ENCODE measurements around the gene FBXO42. TPM values are rescaled to one million over a fixed set of nuclear protein-coding genes. Genes with fewer than 3 reads are reported as not detected.
A peak's percentile ranks its signal among the peaks of the same experiment; 100 is the strongest.

The FBXO42 gene
- total RNA-seq, 1 experiment from 2014 or later = 21.9 TPM

GRCh38 chr1:16251381-16251780 is 100.9 kb downstream of the FBXO42 start:
- peaks cover 38% of the 10 kb centered on the region for H3K4me1 Mint-ChIP-seq (ENCODE audit: insufficient read depth, unreplicated experiment)
- ChIA-PET CTCF (no interaction called here), POLR2A (interaction anchor here (2.1 kb wide), 1 partner anchor 101 kb away, joined by 5 read pairs; the partner anchor contains the start of gene FBXO42)
- DNase-seq (ENCODE audit: unreplicated experiment) = no peak
- no peak overlapping the region for H3K4me3 Mint-ChIP-seq (ENCODE audit: unreplicated experiment)
- no peak for TF ChIP-seq CTCF (IDR thresholded peaks at IDR 0.05; ENCODE audit: unreplicated experiment)
- H3K36me3 Mint-ChIP-seq (ENCODE audit: insufficient read depth, unreplicated experiment) = peaks cover 73% of the 10 kb centered on the region
- H3K9me3 Mint-ChIP-seq (ENCODE audit: unreplicated experiment) = no peaks in the 10 kb centered on the region
- peak overlapping the region; percentile 88 for H3K27ac Mint-ChIP-seq (ENCODE audit: low read depth, unreplicated experiment)
- no peaks in the 10 kb centered on the region for H3K27me3 Mint-ChIP-seq (ENCODE audit: insufficient read depth, unreplicated experiment)
- no TSS peak for BruUV-seq (replicated peaks)
- intact Hi-C loops (cut with micrococcal nuclease) = no loop called here

- H3K4me1 Mint-ChIP-seq (ENCODE audit: insufficient read depth, unreplicated experiment) = peaks cover 38% of the 10 kb centered on the region
- CTCF ChIA-PET = no interaction called here
- TSS peak; percentile 15 for BruUV-seq (replicated peaks)
- H3K27ac Mint-ChIP-seq (ENCODE audit: low read depth, unreplicated experiment) = peak overlapping the region; percentile 88
- H3K36me3 Mint-ChIP-seq (ENCODE audit: insufficient read depth, unreplicated experiment) = peaks cover 73% of the 10 kb centered on the region
- H3K27me3 Mint-ChIP-seq (ENCODE audit: insufficient read depth, unreplicated experiment) = no peaks in the 10 kb centered on the region
- POLR2A ChIA-PET = interaction anchor here (1.0 to 2.1 kb wide), 2 partner anchors 70 to 102 kb away, joined by 4 to 5 read pairs; partner anchors contain the start of gene FBXO42
- DNase-seq (ENCODE audit: unreplicated experiment) = no peak
- H3K4me3 Mint-ChIP-seq (ENCODE audit: unreplicated experiment) = no peak overlapping the region
- no peak for TF ChIP-seq CTCF (IDR thresholded peaks at IDR 0.05; ENCODE audit: unreplicated experiment)
- intact Hi-C loops (cut with micrococcal nuclease) = no loop called here
- no peaks in the 10 kb centered on the region for H3K9me3 Mint-ChIP-seq (ENCODE audit: unreplicated experiment)
These were observed 101.6 kb downstream of the FBXO42 start for GRCh38 chr1:16250524-16251251.

GRCh38 chr1:16249596-16250241 is 102.6 kb downstream of the FBXO42 start:
- intact Hi-C loops (cut with micrococcal nuclease) = loop anchor here (10.0 kb wide), 2 partner anchors 105 to 245 kb away; partner anchors contain the start of gene SRARP
- no peaks in the 10 kb centered on the region for H3K27me3 Mint-ChIP-seq (ENCODE audit: insufficient read depth, unreplicated experiment)
- peaks cover 38% of the 10 kb centered on the region for H3K4me1 Mint-ChIP-seq (ENCODE audit: insufficient read depth, unreplicated experiment)
- peak overlapping the region; percentile 88 for H3K27ac Mint-ChIP-seq (ENCODE audit: low read depth, unreplicated experiment)
- no peak for TF ChIP-seq CTCF (IDR thresholded peaks at IDR 0.05; ENCODE audit: unreplicated experiment)
- peak; percentile 88 for DNase-seq (ENCODE audit: unreplicated experiment)
- peaks cover 72% of the 10 kb centered on the region for H3K36me3 Mint-ChIP-seq (ENCODE audit: insufficient read depth, unreplicated experiment)
- peak overlapping the region; percentile 62 for H3K4me3 Mint-ChIP-seq (ENCODE audit: unreplicated experiment)
- CTCF ChIA-PET = interaction anchor here (2.7 kb wide), 2 partner anchors 168 to 171 kb away, joined by 17 to 19 read pairs; no protein-coding TSS in a partner anchor
- H3K9me3 Mint-ChIP-seq (ENCODE audit: unreplicated experiment) = no peaks in the 10 kb centered on the region
- POLR2A ChIA-PET = interaction anchor here (1.0 to 2.8 kb wide), 7 partner anchors 12 to 114 kb away, joined by 3 to 14 read pairs (median 8); partner anchors contain the start of genes CPLANE2 and FBXO42
- BruUV-seq (replicated peaks) = no TSS peak
